Right lobe of liver (tissue), 4 donors: ENCODE data around the gene TEX261.

Experiments
- CTCF ChIP-seq, 4 donors: fragments of 200-600 bp in 3 of 4; fragments of 450-650 bp in 1 of 4; IDR thresholded peaks; one replicate each; pipeline versions ENCODE4 v1.5.1 to v1.8.0; 2016 to 2022; ENCODE audit warnings: antibody characterized with exemption in 4 of 4, mild to moderate bottlenecking in 2 of 4
- POLR2A ChIP-seq: fragments of 450-650 bp; IDR thresholded peaks from one replicate; pipeline ENCODE4 v1.6.1; 2017; ENCODE audit warnings: antibody characterized with exemption, mild to moderate bottlenecking
- donor health status: DM: no; HTN: no; CAD: no.
- donor health status: DM: no; HTN: no; CAD: no.
- donor health status: DM: no; HTN: yes; CAD: no.

GRCh38 chr2:71000780-71001591, 6.3 kb upstream of the TEX261 start:
- TF ChIP-seq CTCF (IDR thresholded peaks at IDR 0.05) (peak; percentile 71 to 93 (median 92)), POLR2A (no peak)
